ENCODE measurements around the gene LACTBL1.
A peak's percentile ranks its signal among the peaks of the same experiment; 100 is the strongest.
"Not testable (repeated sequence)": the region's sequence is repeated elsewhere in the genome, so short reads cannot be mapped to it uniquely, and the experiment has no call there.

LACTBL1 gene

GRCh38 chr1:22976461-22977243 is 4.0 kb upstream of the LACTBL1 start:
- DNase-seq (ENCODE audit: low read depth) = peak; percentile 86

GRCh38 chr1:22976127-22976460 is 3.4 kb upstream of the LACTBL1 start:
- DNase-seq (ENCODE audit: low read depth) = no peak

- DNase-seq (ENCODE audit: low read depth) = peak; percentile 39
Measured at GRCh38 chr1:22975694-22976093, 3.0 kb upstream of the LACTBL1 start.

- peak; percentile 11 for DNase-seq (ENCODE audit: low read depth)
Measured at GRCh38 chr1:22971611-22972405, 858 bp downstream of the LACTBL1 start.

GRCh38 chr1:22971161-22971560 is 1.5 kb downstream of the LACTBL1 start:
- DNase-seq (ENCODE audit: low read depth) = no peak

- DNase-seq (ENCODE audit: low read depth) = no peak
Measured at GRCh38 chr1:22970096-22970495, 2.6 kb downstream of the LACTBL1 start.

GRCh38 chr1:22969304-22969709 is 3.4 kb downstream of the LACTBL1 start:
- peak; percentile 69 for DNase-seq (ENCODE audit: low read depth)

GRCh38 chr1:22967833-22968232 is 4.8 kb downstream of the LACTBL1 start:
- DNase-seq (ENCODE audit: low read depth) = no peak

GRCh38 chr1:22966309-22966708 is 6.4 kb downstream of the LACTBL1 start:
- no peak for DNase-seq (ENCODE audit: low read depth)

- no peak for DNase-seq (ENCODE audit: low read depth)
Measured at GRCh38 chr1:22963044-22963677, 9.5 kb downstream of the LACTBL1 start.

- no peak for DNase-seq (ENCODE audit: low read depth)
Measured at GRCh38 chr1:22962558-22962957, 10.1 kb downstream of the LACTBL1 start.

- no peak for DNase-seq (ENCODE audit: low read depth)
Measured at GRCh38 chr1:22959545-22960360, 12.9 kb downstream of the LACTBL1 start.

- no peak for DNase-seq (ENCODE audit: low read depth)
Measured at GRCh38 chr1:22958556-22958955, 14.1 kb downstream of the LACTBL1 start.

GRCh38 chr1:22957066-22957465 is 15.6 kb downstream of the LACTBL1 start:
- no peak for DNase-seq (ENCODE audit: low read depth)

GRCh38 chr1:22955146-22955545 is 17.5 kb downstream of the LACTBL1 start:
- DNase-seq (ENCODE audit: low read depth) = no peak

GRCh38 chr1:22953740-22954141 is 18.9 kb downstream of the LACTBL1 start:
- no peak for DNase-seq (ENCODE audit: low read depth)

GRCh38 chr1:22953057-22953739 is 19.5 kb downstream of the LACTBL1 start:
- no peak for DNase-seq (ENCODE audit: low read depth)

- DNase-seq (ENCODE audit: low read depth) = no peak
Measured at GRCh38 chr1:22952694-22953056, 20.0 kb downstream of the LACTBL1 start.

- no peak for DNase-seq (ENCODE audit: low read depth)
Measured at GRCh38 chr1:22951796-22952195, 20.9 kb downstream of the LACTBL1 start.

- no peak for DNase-seq (ENCODE audit: low read depth)
Measured at GRCh38 chr1:22949822-22950331, 22.8 kb downstream of the LACTBL1 start.

- not testable (repeated sequence) for DNase-seq (ENCODE audit: low read depth)
Measured at GRCh38 chr1:22945171-22945570, 27.5 kb downstream of the LACTBL1 start.
